Neural progenitor cell (in vitro differentiated cells): ENCODE results near the gene SDHD. TPM values are rescaled to one million over a fixed set of nuclear protein-coding genes. Genes with fewer than 3 reads are reported as not detected.

Experiments
- DNase-seq: peaks from one replicate; pipeline ENCODE4 v3.0.0-alpha.2; 2016; ENCODE audit warnings: low spot score
- H2AFZ ChIP-seq: fragments of 200-600 bp; sonication (generic); replicated peaks from 2 replicates; pipeline ENCODE4 v1.6.1; 2016; ENCODE audit warnings: antibody characterized with exemption
- H3F3A ChIP-seq: fragments of 200-600 bp; sonication (generic); 2 replicates; pipeline ENCODE4 v1.6.1; 2016; ENCODE audit warnings: antibody characterized with exemption, low read depth
- H3K27ac ChIP-seq: fragments of 200-600 bp; sonication (generic); 2 replicates; pipeline ENCODE4 v1.5.1; 2016; ENCODE audit warnings: mild to moderate bottlenecking
- H3K27me3 ChIP-seq: fragments of 200-600 bp; sonication (generic); 2 replicates; pipeline ENCODE4 v1.6.1; 2016; ENCODE audit warnings: mild to moderate bottlenecking, moderate library complexity
- H3K36me3 ChIP-seq: fragments of 200-600 bp; sonication (generic); 2 replicates; pipeline ENCODE4 v1.5.1; 2016
- H3K4me1 ChIP-seq: fragments of 200-600 bp; sonication (generic); 2 replicates; pipeline ENCODE4 v1.6.1; 2016; ENCODE audit warnings: mixed run types
- H3K4me2 ChIP-seq: fragments of 200-600 bp; sonication (generic); 2 replicates; pipeline ENCODE4 v1.6.1; 2016
- H3K4me3 ChIP-seq: fragments of 200-600 bp; sonication (generic); 2 replicates; pipeline ENCODE4 v1.5.1; 2016
- H3K79me2 ChIP-seq: fragments of 200-600 bp; sonication (generic); 2 replicates; pipeline ENCODE4 v1.6.1; 2016; ENCODE audit warnings: low read depth
- H3K9ac ChIP-seq: fragments of 200-600 bp; sonication (generic); 2 replicates; pipeline ENCODE4 v1.6.1; 2016
- H3K9me3 ChIP-seq: fragments of 200-600 bp; sonication (generic); 2 replicates; pipeline ENCODE4 v1.5.1; 2016; ENCODE audit warnings: low read depth
- H4K20me1 ChIP-seq: fragments of 200-600 bp; sonication (generic); 2 replicates; pipeline ENCODE4 v1.6.1; 2016; ENCODE audit warnings: low read depth
- H3K27ac Mint-ChIP-seq: 3 replicates; pipeline ENCODE4 v1.8.0; 2021; ENCODE audit warnings: mixed read lengths
- H3K27me3 Mint-ChIP-seq: 2 replicates; pipeline ENCODE4 v1.8.0; 2022; ENCODE audit warnings: low read depth, mild to moderate bottlenecking, inconsistent platforms, moderate library complexity, mixed read lengths; ENCODE audit not compliant: insufficient read depth
- H3K36me3 Mint-ChIP-seq: 3 replicates; pipeline ENCODE4 v1.8.0; 2021; ENCODE audit warnings: mixed read lengths
- H3K4me1 Mint-ChIP-seq: 3 replicates; pipeline ENCODE4 v1.8.0; 2021; ENCODE audit warnings: mixed read lengths
- H3K4me3 Mint-ChIP-seq: 3 replicates; pipeline ENCODE4 v1.8.0; 2021; ENCODE audit warnings: mild to moderate bottlenecking, moderate library complexity, mixed read lengths
- H3K9me3 Mint-ChIP-seq: 3 replicates; pipeline ENCODE4 v1.8.0; 2020; ENCODE audit warnings: mixed read lengths
- CTCF ChIP-seq: fragments of 200-600 bp; sonication (generic); IDR thresholded peaks from 2 replicates; pipeline ENCODE4 v1.5.1; 2017; ENCODE audit warnings: antibody characterized with exemption, mild to moderate bottlenecking
- EZH2 ChIP-seq: fragments of 200-600 bp; sonication (generic); IDR thresholded peaks from 2 replicates; pipeline ENCODE4 v1.6.1; 2017; ENCODE audit warnings: antibody characterized with exemption, mild to moderate bottlenecking, moderate library complexity
- EZH2phosphoT487 ChIP-seq: fragments of 200-600 bp; sonication (generic); IDR thresholded peaks from 2 replicates; pipeline ENCODE4 v1.6.1; 2017; ENCODE audit warnings: antibody characterized with exemption
- total RNA-seq: library from RNA; depleted of rRNA; stranded (reverse); fragments of >200 nt; gene quantifications from 2 replicates; pipeline ENCODE4 v1.2.3, GENCODE V29; 2015; ENCODE audit warnings: low replicate concordance

The SDHD gene
- total RNA-seq, 1 donor from 2014 or later = 75.4 TPM

GRCh38 chr11:112114460-112114859 is 27.8 kb downstream of the SDHD start:
- H3K9ac ChIP-seq = no peak overlapping the region
- H3K4me1 ChIP-seq = no peaks in the 10 kb centered on the region
- TF ChIP-seq CTCF (no peak), EZH2phosphoT487 (no peak), EZH2 (no peak)
- no peaks in the 10 kb centered on the region for H3K27me3 ChIP-seq
- H3K36me3 ChIP-seq = no peaks in the 10 kb centered on the region
- no peaks in the 10 kb centered on the region for H3K36me3 Mint-ChIP-seq
- no peak overlapping the region for H3K4me2 ChIP-seq
- H2AFZ ChIP-seq = no peak overlapping the region
- H3K4me3 Mint-ChIP-seq = no peak overlapping the region
- H3F3A ChIP-seq = no peaks in the 10 kb centered on the region
- no peaks in the 10 kb centered on the region for H3K4me1 Mint-ChIP-seq
- no peaks in the 10 kb centered on the region for H4K20me1 ChIP-seq
- no peak overlapping the region for H3K27ac Mint-ChIP-seq
- no peaks in the 10 kb centered on the region for H3K9me3 ChIP-seq
- H3K4me3 ChIP-seq = no peak overlapping the region
- H3K27me3 Mint-ChIP-seq = no peaks in the 10 kb centered on the region
- DNase-seq = no peak
- H3K9me3 Mint-ChIP-seq = peaks cover 6% of the 10 kb centered on the region
- H3K27ac ChIP-seq = no peak overlapping the region
- no peaks in the 10 kb centered on the region for H3K79me2 ChIP-seq

GRCh38 chr11:112115386-112115785 is 28.7 kb downstream of the SDHD start:
- no peak overlapping the region for H3K27ac ChIP-seq
- Mint-ChIP-seq H3K4me1 (no peaks in the 10 kb centered on the region), H3K9me3 (peaks cover 6% of the 10 kb centered on the region), H3K4me3 (no peak overlapping the region), H3K36me3 (no peaks in the 10 kb centered on the region), H3K27me3 (no peaks in the 10 kb centered on the region), H3K27ac (no peak overlapping the region)
- no peak overlapping the region for H3K4me2 ChIP-seq
- no peak for DNase-seq
- no peaks in the 10 kb centered on the region for H3K27me3 ChIP-seq
- H3K9me3 ChIP-seq = no peaks in the 10 kb centered on the region
- no peaks in the 10 kb centered on the region for H3K4me1 ChIP-seq
- no peaks in the 10 kb centered on the region for H4K20me1 ChIP-seq
- H3K36me3 ChIP-seq = no peaks in the 10 kb centered on the region
- TF ChIP-seq EZH2phosphoT487 (no peak), EZH2 (no peak), CTCF (no peak)
- H3K9ac ChIP-seq = no peak overlapping the region
- H3F3A ChIP-seq = no peaks in the 10 kb centered on the region
- H3K79me2 ChIP-seq = no peaks in the 10 kb centered on the region
- H2AFZ ChIP-seq = no peak overlapping the region
- H3K4me3 ChIP-seq = no peak overlapping the region

- no peak overlapping the region for H3K4me2 ChIP-seq
- H3K9me3 Mint-ChIP-seq = no peaks in the 10 kb centered on the region
- no peak overlapping the region for H3K9ac ChIP-seq
- no peaks in the 10 kb centered on the region for H4K20me1 ChIP-seq
- no peaks in the 10 kb centered on the region for H3F3A ChIP-seq
- no peaks in the 10 kb centered on the region for H3K36me3 Mint-ChIP-seq
- no peak overlapping the region for H3K4me3 Mint-ChIP-seq
- no peak overlapping the region for H3K27ac ChIP-seq
- H3K27me3 ChIP-seq = no peaks in the 10 kb centered on the region
- no peaks in the 10 kb centered on the region for H3K36me3 ChIP-seq
- H3K9me3 ChIP-seq = no peaks in the 10 kb centered on the region
- H3K4me1 Mint-ChIP-seq = no peaks in the 10 kb centered on the region
- no peak overlapping the region for H3K27ac Mint-ChIP-seq
- H2AFZ ChIP-seq = no peak overlapping the region
- H3K4me3 ChIP-seq = no peak overlapping the region
- H3K79me2 ChIP-seq = no peaks in the 10 kb centered on the region
- H3K4me1 ChIP-seq = no peaks in the 10 kb centered on the region
- DNase-seq = no peak
- H3K27me3 Mint-ChIP-seq = no peaks in the 10 kb centered on the region
- no peak for TF ChIP-seq EZH2
- no peak for TF ChIP-seq CTCF
- no peak for TF ChIP-seq EZH2phosphoT487
Observed at GRCh38 chr11:112118176-112118575, 31.5 kb downstream of the SDHD start.
